ENCODE measurements around the gene TEKT1. TPM values are rescaled to one million over a fixed set of nuclear protein-coding genes. Genes with fewer than 3 reads are reported as not detected.

TEKT1 gene
- total and polyA plus RNA-seq, 3 donors from 2014 or later: 7.0 to 61.3 (median 15.6) TPM

DNA sequence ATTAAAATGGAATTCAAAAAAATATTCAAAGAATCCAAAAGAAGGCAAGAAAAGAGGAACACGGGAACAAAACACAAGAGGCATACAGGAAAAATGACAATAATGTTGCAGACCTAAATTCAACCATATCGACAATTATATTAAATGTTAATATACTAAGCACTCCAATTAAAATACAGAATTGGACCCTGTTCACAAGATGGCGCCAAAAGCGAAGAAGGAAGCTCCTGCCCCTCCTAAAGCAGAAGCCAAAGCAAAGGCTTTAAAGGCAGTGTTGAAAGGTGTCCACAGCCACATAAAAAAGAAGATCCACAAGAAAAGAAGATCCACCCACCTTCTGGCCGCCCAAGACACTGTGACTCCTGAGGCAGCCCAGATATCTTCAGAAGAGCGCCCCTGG is 82.0 kb downstream of the TEKT1 start:
- no peak for DNase-seq
- Histone ChIP-seq H3K4me3 (no peak overlapping the region), H3K9me3 (no peaks in the 10 kb centered on the region), H3K27me3 (no peaks in the 10 kb centered on the region), H3K27ac (no peak overlapping the region), H3K36me3 (ENCODE audit: low read depth, missing control alignments) (no peaks in the 10 kb centered on the region), H3K4me1 (peaks cover 15% of the 10 kb centered on the region)
- no peak for TF ChIP-seq POLR2A (IDR thresholded peaks at IDR 0.05)
- TF ChIP-seq, protein P1, sequence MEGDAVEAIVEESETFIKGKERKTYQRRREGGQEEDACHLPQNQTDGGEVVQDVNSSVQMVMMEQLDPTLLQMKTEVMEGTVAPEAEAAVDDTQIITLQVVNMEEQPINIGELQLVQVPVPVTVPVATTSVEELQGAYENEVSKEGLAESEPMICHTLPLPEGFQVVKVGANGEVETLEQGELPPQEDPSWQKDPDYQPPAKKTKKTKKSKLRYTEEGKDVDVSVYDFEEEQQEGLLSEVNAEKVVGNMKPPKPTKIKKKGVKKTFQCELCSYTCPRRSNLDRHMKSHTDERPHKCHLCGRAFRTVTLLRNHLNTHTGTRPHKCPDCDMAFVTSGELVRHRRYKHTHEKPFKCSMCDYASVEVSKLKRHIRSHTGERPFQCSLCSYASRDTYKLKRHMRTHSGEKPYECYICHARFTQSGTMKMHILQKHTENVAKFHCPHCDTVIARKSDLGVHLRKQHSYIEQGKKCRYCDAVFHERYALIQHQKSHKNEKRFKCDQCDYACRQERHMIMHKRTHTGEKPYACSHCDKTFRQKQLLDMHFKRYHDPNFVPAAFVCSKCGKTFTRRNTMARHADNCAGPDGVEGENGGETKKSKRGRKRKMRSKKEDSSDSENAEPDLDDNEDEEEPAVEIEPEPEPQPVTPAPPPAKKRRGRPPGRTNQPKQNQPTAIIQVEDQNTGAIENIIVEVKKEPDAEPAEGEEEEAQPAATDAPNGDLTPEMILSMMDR (IDR thresholded peaks at IDR 0.05): no peak
- WGBS, 2 donors: 91% methylated on average over 6 of the region's 6 CpGs
- intact Hi-C loops (cut with DNase I; ENCODE audit: low total_unique reads): no loop called here

DNA sequence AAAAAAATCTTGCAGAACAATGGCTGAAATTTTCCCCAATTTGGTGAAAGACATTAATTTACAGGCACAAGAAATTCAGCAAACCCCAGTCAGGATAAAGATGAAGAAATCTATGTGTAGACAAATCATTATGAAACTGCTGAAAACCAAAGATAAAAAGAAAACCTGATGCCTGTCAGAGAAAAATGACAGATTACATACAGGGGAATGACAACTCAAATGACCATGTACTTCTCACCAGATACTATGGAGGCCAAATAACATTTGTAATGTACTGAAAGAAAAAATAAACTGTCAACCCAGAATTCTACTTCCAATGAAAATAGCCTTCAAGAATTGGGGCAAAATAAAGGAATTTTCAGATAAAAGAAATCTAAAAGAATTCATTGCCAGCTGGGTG is 82.9 kb downstream of the TEKT1 start:
- Histone ChIP-seq H3K27ac (no peak overlapping the region), H3K36me3 (ENCODE audit: low read depth, missing control alignments) (no peaks in the 10 kb centered on the region), H3K9me3 (no peaks in the 10 kb centered on the region), H3K4me3 (no peak overlapping the region), H3K27me3 (no peaks in the 10 kb centered on the region), H3K4me1 (peaks cover 12% of the 10 kb centered on the region)
- no peak for DNase-seq
- TF ChIP-seq, protein P1 (IDR thresholded peaks at IDR 0.05): no peak
- TF ChIP-seq POLR2A (IDR thresholded peaks at IDR 0.05): no peak
- intact Hi-C loops (cut with DNase I; ENCODE audit: low total_unique reads): no loop called here

Small RNAs within 50 kb of the gene (small RNA-seq; reads per million reads assigned to genes)
- gene AC004706.2: 0 reads per million in 2 donors

Other genes with a start within 250 kb of the TEKT1 start
- gene KIAA0753, start 191.0 kb downstream of the TEKT1 start, total RNA-seq: 10 to 100 TPM; 43.9 to 59.8 TPM
- 44.7 TPM for gene KIAA0753, start 191.0 kb downstream of the TEKT1 start, polyA plus RNA-seq (ENCODE audit: insufficient read depth, low read depth, low replicate concordance)
- 100 to 1,000 TPM; 119 TPM for gene TXNDC17, start 190.7 kb downstream of the TEKT1 start, total RNA-seq
- 101 TPM for gene TXNDC17, start 190.7 kb downstream of the TEKT1 start, polyA plus RNA-seq (ENCODE audit: insufficient read depth, low read depth, low replicate concordance)
- 10 to 100 TPM; 14.9 to 19.3 TPM for gene MED31, start 180.1 kb downstream of the TEKT1 start, total RNA-seq
- gene MED31, start 180.1 kb downstream of the TEKT1 start, polyA plus RNA-seq (ENCODE audit: insufficient read depth, low read depth, low replicate concordance): 31.3 TPM
- 10 to 100 TPM in 1 of 2 donors, 1 to 10 TPM in 1; 6.9 to 10.3 TPM for gene C17orf100, start 180.0 kb downstream of the TEKT1 start, total RNA-seq
- gene C17orf100, start 180.0 kb downstream of the TEKT1 start, polyA plus RNA-seq (ENCODE audit: insufficient read depth, low read depth, low replicate concordance): 12.4 TPM
- gene SLC13A5, start 118.4 kb downstream of the TEKT1 start, total RNA-seq: 1 to 10 TPM; 3.1 to 3.3 TPM
- 13.0 TPM for gene SLC13A5, start 118.4 kb downstream of the TEKT1 start, polyA plus RNA-seq (ENCODE audit: insufficient read depth, low read depth, low replicate concordance)
- gene XAF1, start 75.7 kb downstream of the TEKT1 start, total RNA-seq: 10 to 100 TPM; 26.8 to 39.6 TPM
- 10.4 TPM for gene XAF1, start 75.7 kb downstream of the TEKT1 start, polyA plus RNA-seq (ENCODE audit: insufficient read depth, low read depth, low replicate concordance)
- gene FBXO39, start 55.5 kb downstream of the TEKT1 start, total RNA-seq: 10 to 100 TPM; 19.9 to 46.9 TPM
- 62.0 TPM for gene FBXO39, start 55.5 kb downstream of the TEKT1 start, polyA plus RNA-seq (ENCODE audit: insufficient read depth, low read depth, low replicate concordance)
- gene ALOX12, start 164.3 kb upstream of the TEKT1 start, total RNA-seq: under 1 TPM; 0.24 to 0.25 TPM
- gene ALOX12, start 164.3 kb upstream of the TEKT1 start, polyA plus RNA-seq (ENCODE audit: insufficient read depth, low read depth, low replicate concordance): 0.50 TPM
- gene RNASEK, start 180.9 kb upstream of the TEKT1 start, total RNA-seq: 100 to 1,000 TPM; 208 to 314 TPM
- 317 TPM for gene RNASEK, start 180.9 kb upstream of the TEKT1 start, polyA plus RNA-seq (ENCODE audit: insufficient read depth, low read depth, low replicate concordance)
- gene BCL6B, start 191.3 kb upstream of the TEKT1 start, total RNA-seq: 1 to 10 TPM; 2.5 to 3.5 TPM
- gene BCL6B, start 191.3 kb upstream of the TEKT1 start, polyA plus RNA-seq (ENCODE audit: insufficient read depth, low read depth, low replicate concordance): 4.6 TPM
- gene SLC16A13, start 204.3 kb upstream of the TEKT1 start, total RNA-seq: 1 to 10 TPM; 1.9 to 2.2 TPM
- gene SLC16A13, start 204.3 kb upstream of the TEKT1 start, polyA plus RNA-seq (ENCODE audit: insufficient read depth, low read depth, low replicate concordance): 2.0 TPM
- 1 to 10 TPM in 1 of 2 donors, under 1 TPM in 1; 0.55 to 2.0 TPM for gene SLC16A11, start 212.4 kb upstream of the TEKT1 start, total RNA-seq
- gene SLC16A11, start 212.4 kb upstream of the TEKT1 start, polyA plus RNA-seq (ENCODE audit: insufficient read depth, low read depth, low replicate concordance): 3.0 TPM
- gene CLEC10A, start 248.5 kb upstream of the TEKT1 start, total RNA-seq: 1 to 10 TPM; 3.5 to 3.8 TPM
- gene CLEC10A, start 248.5 kb upstream of the TEKT1 start, polyA plus RNA-seq (ENCODE audit: insufficient read depth, low read depth, low replicate concordance): 11.7 TPM

All from testis (tissue), 3 donors.